Measurements from ENCODE around the gene DENND4A. TPM values are rescaled to one million over a fixed set of nuclear protein-coding genes. Genes with fewer than 3 reads are reported as not detected.

Gene DENND4A
- total RNA-seq, 1 experiment from 2014 or later: 6.2 TPM

DNA sequence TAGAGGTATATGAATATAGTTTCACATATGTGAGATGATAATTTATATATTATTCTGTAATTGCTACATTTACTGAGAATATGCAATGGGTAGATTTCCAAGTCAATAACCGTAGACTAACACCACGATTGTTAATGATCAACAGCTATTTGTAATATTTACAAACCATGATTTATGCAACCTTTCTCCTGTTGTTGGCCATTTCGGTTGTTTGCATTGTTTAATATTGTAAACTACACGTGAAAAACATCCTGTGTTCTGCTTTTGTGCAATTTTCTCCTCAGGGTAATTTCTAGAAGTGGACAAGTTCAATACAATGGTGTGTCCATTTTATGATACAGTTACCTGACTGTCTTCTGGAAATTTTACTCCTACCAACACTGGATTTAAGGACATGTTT, 47.9 kb upstream of the DENND4A start:
- ChIA-PET CTCF (no interaction called here), POLR2A (ENCODE audit: unreplicated experiment) (no interaction called here)
- no peak for TF ChIP-seq EZH2phosphoT487 (IDR thresholded peaks at IDR 0.05; ENCODE audit: borderline replicate concordance, low read length)
- TF ChIP-seq, protein P1, sequence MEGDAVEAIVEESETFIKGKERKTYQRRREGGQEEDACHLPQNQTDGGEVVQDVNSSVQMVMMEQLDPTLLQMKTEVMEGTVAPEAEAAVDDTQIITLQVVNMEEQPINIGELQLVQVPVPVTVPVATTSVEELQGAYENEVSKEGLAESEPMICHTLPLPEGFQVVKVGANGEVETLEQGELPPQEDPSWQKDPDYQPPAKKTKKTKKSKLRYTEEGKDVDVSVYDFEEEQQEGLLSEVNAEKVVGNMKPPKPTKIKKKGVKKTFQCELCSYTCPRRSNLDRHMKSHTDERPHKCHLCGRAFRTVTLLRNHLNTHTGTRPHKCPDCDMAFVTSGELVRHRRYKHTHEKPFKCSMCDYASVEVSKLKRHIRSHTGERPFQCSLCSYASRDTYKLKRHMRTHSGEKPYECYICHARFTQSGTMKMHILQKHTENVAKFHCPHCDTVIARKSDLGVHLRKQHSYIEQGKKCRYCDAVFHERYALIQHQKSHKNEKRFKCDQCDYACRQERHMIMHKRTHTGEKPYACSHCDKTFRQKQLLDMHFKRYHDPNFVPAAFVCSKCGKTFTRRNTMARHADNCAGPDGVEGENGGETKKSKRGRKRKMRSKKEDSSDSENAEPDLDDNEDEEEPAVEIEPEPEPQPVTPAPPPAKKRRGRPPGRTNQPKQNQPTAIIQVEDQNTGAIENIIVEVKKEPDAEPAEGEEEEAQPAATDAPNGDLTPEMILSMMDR (conservative IDR thresholded peaks at IDR 0.05; ENCODE audit: low read depth, low read length): no peak
- TF ChIP-seq EZH2 (IDR thresholded peaks at IDR 0.05; ENCODE audit: low read length, unreplicated experiment): no peak
- intact Hi-C loops (cut with micrococcal nuclease): no loop called here
- no peak overlapping the region for H3K4me2 ChIP-seq (ENCODE audit: low read length)
- no peaks in the 10 kb centered on the region for H3K9me2 ChIP-seq (replicated peaks; ENCODE audit: low read length)
- no peaks in the 10 kb centered on the region for H3K27me3 ChIP-seq (ENCODE audit: low read length)
- no peak for ATAC-seq
- no peaks in the 10 kb centered on the region for H3K79me2 ChIP-seq (ENCODE audit: low read length)
- no peak overlapping the region for H3K4me3 ChIP-seq (ENCODE audit: low read length)
- H3K4me1 ChIP-seq (ENCODE audit: insufficient read depth, low read length): no peaks in the 10 kb centered on the region
- H3F3A ChIP-seq (ENCODE audit: low read length, unreplicated experiment): no peaks in the 10 kb centered on the region
- no peaks in the 10 kb centered on the region for H3K9me3 ChIP-seq (ENCODE audit: low read length)
- H3K36me3 ChIP-seq (ENCODE audit: low read depth, low read length): no peaks in the 10 kb centered on the region
- no peak overlapping the region for H3K27ac ChIP-seq (ENCODE audit: low read length)
- no peak for DNase-seq
- BruUV-seq (replicated peaks): no TSS peak
- H2AFZ ChIP-seq (ENCODE audit: low read length): no peak overlapping the region
- H4K20me1 ChIP-seq (ENCODE audit: low read length): no peaks in the 10 kb centered on the region
- H3K9ac ChIP-seq (ENCODE audit: low read length): no peak overlapping the region

DNA sequence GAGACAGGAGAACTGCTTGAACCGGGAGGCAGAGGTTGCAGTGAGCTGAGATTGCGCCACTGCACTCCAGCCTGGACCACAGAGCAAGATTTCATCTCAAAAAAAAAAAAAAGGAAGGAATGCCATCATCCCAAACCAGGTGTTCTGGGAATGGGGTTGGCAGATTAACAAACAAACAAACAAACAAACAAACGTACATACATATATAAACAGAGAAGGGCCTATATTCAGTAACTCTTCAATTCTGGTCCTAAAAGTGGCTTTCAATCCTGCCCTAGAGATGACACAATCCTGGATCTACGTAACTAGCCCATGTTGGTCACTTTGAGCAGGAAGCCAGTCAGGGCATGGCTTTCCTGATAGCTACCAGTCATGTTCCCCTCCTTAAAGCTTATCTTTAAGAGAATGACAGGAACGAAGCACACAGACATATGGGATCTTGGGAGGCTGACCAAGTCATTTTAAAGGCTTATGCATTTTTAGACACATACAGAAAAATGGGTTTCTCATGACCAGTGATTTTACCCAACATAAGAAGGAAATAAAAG, 47.3 kb upstream of the DENND4A start:
- TF ChIP-seq EZH2phosphoT487 (IDR thresholded peaks at IDR 0.05; ENCODE audit: borderline replicate concordance, low read length): no peak
- no peak for TF ChIP-seq EZH2 (IDR thresholded peaks at IDR 0.05; ENCODE audit: low read length, unreplicated experiment)
- TF ChIP-seq, protein P1 (conservative IDR thresholded peaks at IDR 0.05; ENCODE audit: low read depth, low read length): no peak
- BruUV-seq (replicated peaks): no TSS peak
- Histone ChIP-seq H3K36me3 (ENCODE audit: low read depth, low read length) (no peaks in the 10 kb centered on the region), H3K9ac (ENCODE audit: low read length) (no peak overlapping the region), H3K4me3 (ENCODE audit: low read length) (no peak overlapping the region), H3K9me3 (ENCODE audit: low read length) (no peaks in the 10 kb centered on the region), H3K9me2 (replicated peaks; ENCODE audit: low read length) (no peaks in the 10 kb centered on the region), H3K4me2 (ENCODE audit: low read length) (no peak overlapping the region), H3K4me1 (ENCODE audit: insufficient read depth, low read length) (no peaks in the 10 kb centered on the region), H3F3A (ENCODE audit: low read length, unreplicated experiment) (no peaks in the 10 kb centered on the region), H3K27ac (ENCODE audit: low read length) (no peak overlapping the region), H3K27me3 (ENCODE audit: low read length) (no peaks in the 10 kb centered on the region), H3K79me2 (ENCODE audit: low read length) (no peaks in the 10 kb centered on the region), H2AFZ (ENCODE audit: low read length) (no peak overlapping the region), H4K20me1 (ENCODE audit: low read length) (no peaks in the 10 kb centered on the region)
- ATAC-seq (no peak), DNase-seq (no peak)
- intact Hi-C loops (cut with micrococcal nuclease): no loop called here
- ChIA-PET POLR2A (ENCODE audit: unreplicated experiment) (no interaction called here), CTCF (no interaction called here)

DNA sequence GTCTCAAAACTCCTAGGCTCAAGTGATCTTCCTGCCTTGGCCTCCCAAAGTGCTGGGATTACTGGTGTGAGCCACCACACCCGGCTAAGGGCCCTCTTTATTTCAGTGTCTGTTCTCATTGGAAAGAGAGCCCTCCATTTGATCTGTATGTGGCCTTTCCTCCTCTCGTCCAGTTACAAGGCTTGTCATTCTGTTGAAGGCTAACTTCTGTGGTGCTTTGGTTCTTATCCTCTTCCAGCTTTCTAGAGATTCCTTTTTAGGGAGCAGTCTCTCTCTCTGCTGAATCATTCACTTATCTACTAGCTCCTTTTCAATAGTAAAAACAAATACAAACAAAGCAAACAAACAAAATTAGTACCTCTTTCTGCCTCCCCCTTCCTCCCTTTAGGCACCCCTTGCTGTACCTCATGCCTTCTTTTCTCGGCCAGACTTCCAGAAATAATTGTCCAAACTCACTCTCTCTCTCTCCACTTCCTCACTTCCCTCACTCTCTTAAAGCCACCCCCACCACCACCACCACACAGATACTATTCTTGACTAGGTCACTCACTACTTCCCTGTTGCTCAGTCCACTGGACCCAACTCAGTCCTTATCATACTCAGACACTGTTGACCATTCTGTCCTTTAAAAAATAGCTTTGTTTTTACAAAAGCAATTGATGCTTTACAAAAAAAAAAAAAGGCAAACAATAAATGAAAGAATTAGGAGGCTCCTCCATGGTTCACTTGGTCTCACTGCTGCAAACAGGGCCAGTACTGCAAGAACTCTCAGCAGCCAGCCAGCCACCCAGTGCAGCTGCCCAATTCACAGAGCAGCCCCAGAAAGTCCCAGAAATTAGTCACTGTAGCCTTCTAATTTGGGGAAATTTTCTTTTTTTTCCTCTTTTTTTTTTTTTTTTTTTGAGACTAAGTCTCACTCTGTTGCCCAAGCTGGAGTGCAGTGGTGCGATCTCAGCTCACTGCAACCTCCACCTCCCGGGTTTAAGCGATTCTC, 45.5 kb upstream of the DENND4A start:
- ChIA-PET CTCF (interaction anchor here (0.7 kb wide), 1 partner anchor 195 kb away, joined by 4 read pairs; no protein-coding TSS in a partner anchor), POLR2A (ENCODE audit: unreplicated experiment) (no interaction called here)
- TF ChIP-seq, protein P1 (conservative IDR thresholded peaks at IDR 0.05; ENCODE audit: low read depth, low read length): no peak
- TF ChIP-seq EZH2 (IDR thresholded peaks at IDR 0.05; ENCODE audit: low read length, unreplicated experiment): no peak
- H3K9me2 ChIP-seq (replicated peaks; ENCODE audit: low read length): no peaks in the 10 kb centered on the region
- no TSS peak for BruUV-seq (replicated peaks)
- no peak overlapping the region for H2AFZ ChIP-seq (ENCODE audit: low read length)
- H3K9me3 ChIP-seq (ENCODE audit: low read length): no peaks in the 10 kb centered on the region
- no peak overlapping the region for H3K4me3 ChIP-seq (ENCODE audit: low read length)
- no peak overlapping the region for H3K4me2 ChIP-seq (ENCODE audit: low read length)
- H3K36me3 ChIP-seq (ENCODE audit: low read depth, low read length): no peaks in the 10 kb centered on the region
- no peak for ATAC-seq
- intact Hi-C loops (cut with micrococcal nuclease): no loop called here
- H3K9ac ChIP-seq (ENCODE audit: low read length): no peak overlapping the region
- H3K27ac ChIP-seq (ENCODE audit: low read length): no peak overlapping the region
- H3K27me3 ChIP-seq (ENCODE audit: low read length): no peaks in the 10 kb centered on the region
- H3F3A ChIP-seq (ENCODE audit: low read length, unreplicated experiment): no peaks in the 10 kb centered on the region
- peaks cover 14% of the 10 kb centered on the region for H3K4me1 ChIP-seq (ENCODE audit: insufficient read depth, low read length)
- H4K20me1 ChIP-seq (ENCODE audit: low read length): no peaks in the 10 kb centered on the region
- no peaks in the 10 kb centered on the region for H3K79me2 ChIP-seq (ENCODE audit: low read length)
- no peak for DNase-seq
